ENCODE data around the gene TPO. TPM values are rescaled to one million over a fixed set of nuclear protein-coding genes. Genes with fewer than 3 reads are reported as not detected.

The TPO gene
- polyA plus RNA-seq, 1 donor from 2014 or later: not detected

DNA sequence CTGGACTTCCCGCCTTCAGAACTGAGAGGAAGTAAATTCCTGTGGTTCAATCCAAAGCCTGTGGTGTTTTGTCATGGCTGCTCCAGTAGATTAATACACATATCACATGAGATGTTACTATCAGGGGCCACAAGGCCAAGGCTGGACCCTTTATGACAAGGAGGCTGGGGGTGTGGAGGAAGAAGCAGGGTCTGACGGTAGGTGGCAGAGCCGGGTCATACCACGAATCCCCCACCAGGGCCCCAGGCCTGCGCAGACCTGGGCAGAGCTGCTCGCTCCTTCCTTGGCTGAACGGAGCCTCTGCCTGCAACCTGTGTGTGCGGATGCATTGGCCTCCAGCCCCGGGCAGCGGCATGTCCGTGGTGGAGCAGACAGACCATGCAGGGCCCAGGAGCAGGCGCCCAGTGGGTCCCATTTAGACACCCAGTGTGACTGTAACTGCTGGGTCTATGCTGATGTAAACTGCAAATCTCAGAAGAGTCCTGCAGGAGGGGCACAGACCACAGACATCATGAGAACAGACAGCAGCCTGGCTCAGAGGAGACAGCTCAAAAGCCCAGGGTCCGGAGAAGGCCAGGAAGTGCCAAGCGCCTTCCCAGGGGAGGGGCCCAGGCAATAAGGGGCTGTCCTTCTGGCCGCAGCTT, 175.8 kb downstream of the TPO start:
- no peak overlapping the region for H3K4me2 ChIP-seq (ENCODE audit: low read length)
- no peak for TF ChIP-seq SMC3 (conservative IDR thresholded peaks at IDR 0.05; ENCODE audit: poor library complexity)
- TF ChIP-seq POLR2AphosphoS5 (IDR thresholded peaks at IDR 0.05): no peak
- TF ChIP-seq RAD21 (conservative IDR thresholded peaks at IDR 0.05): no peak
- TF ChIP-seq, protein P1, sequence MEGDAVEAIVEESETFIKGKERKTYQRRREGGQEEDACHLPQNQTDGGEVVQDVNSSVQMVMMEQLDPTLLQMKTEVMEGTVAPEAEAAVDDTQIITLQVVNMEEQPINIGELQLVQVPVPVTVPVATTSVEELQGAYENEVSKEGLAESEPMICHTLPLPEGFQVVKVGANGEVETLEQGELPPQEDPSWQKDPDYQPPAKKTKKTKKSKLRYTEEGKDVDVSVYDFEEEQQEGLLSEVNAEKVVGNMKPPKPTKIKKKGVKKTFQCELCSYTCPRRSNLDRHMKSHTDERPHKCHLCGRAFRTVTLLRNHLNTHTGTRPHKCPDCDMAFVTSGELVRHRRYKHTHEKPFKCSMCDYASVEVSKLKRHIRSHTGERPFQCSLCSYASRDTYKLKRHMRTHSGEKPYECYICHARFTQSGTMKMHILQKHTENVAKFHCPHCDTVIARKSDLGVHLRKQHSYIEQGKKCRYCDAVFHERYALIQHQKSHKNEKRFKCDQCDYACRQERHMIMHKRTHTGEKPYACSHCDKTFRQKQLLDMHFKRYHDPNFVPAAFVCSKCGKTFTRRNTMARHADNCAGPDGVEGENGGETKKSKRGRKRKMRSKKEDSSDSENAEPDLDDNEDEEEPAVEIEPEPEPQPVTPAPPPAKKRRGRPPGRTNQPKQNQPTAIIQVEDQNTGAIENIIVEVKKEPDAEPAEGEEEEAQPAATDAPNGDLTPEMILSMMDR (IDR thresholded peaks at IDR 0.05; ENCODE audit: poor library complexity, severe bottlenecking): no peak
- TF ChIP-seq EZH2 (IDR thresholded peaks at IDR 0.05; ENCODE audit: borderline replicate concordance, insufficient read depth, low read length, poor library complexity, severe bottlenecking): no peak
- no peak for TF ChIP-seq EP300 (conservative IDR thresholded peaks at IDR 0.05; ENCODE audit: poor library complexity, severe bottlenecking)

DNA sequence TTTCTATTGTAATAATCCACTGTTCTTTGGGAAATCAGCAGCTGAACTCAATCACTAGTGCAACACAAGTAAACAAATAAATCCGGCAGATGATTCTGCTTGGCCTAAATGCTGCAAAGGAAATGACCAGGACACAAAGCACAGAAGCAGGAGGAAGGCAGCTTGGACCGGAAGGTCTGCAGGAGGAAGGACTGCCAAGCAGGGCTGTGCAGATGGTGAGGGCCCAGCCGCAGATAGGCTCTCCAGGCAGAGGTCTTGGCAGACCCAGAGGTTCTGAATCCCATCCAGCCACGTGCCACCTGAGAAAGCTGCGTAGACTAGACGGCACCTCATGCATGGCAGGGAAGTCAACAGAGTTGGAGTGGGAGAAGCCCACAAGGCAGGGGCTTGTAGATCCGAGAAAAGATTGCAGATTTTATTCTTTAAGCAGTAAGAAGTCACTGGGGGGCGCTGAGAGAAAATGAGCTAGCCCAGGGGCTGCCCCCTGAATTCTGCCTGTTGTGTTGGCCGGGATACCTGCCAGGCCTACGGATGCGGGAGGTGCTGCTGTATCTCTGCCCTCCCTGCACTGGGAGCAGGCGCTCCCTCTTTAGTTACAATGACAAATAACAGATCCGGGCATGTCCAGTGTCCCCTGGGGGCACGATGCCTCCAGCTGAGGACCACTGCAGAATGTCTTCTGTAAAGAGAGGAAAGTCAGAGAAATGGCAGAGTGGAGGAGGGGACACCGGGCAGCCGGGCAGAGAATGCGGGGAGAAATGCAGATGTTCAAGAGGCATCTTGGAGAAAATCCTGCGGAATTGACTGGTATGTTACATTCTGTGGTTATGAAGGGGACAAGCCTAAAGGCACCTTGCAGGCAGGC, 177.6 kb downstream of the TPO start:
- Histone ChIP-seq H3K4me3 (ENCODE audit: low read length) (no peak overlapping the region), H3K9me2 (ENCODE audit: insufficient read depth, low read length) (no peaks in the 10 kb centered on the region), H3K9me3 (ENCODE audit: low read length) (no peaks in the 10 kb centered on the region), H3K27ac (ENCODE audit: low read length) (no peak overlapping the region), H3F3A (ENCODE audit: insufficient read depth, low read length, poor library complexity, severe bottlenecking) (no peaks in the 10 kb centered on the region), H3K27me3 (ENCODE audit: insufficient read depth, low read depth, low read length) (no peaks in the 10 kb centered on the region), H3K79me2 (replicated peaks; ENCODE audit: insufficient read depth, low read length) (no peaks in the 10 kb centered on the region), H3K4me2 (ENCODE audit: low read length) (no peak overlapping the region), H2AFZ (ENCODE audit: low read depth, low read length) (no peak overlapping the region), H3K9ac (ENCODE audit: low read length) (no peak overlapping the region), H3K36me3 (ENCODE audit: insufficient read depth, low read length) (no peaks in the 10 kb centered on the region), H4K20me1 (ENCODE audit: insufficient read depth) (no peaks in the 10 kb centered on the region)
- no peak for TF ChIP-seq TAF1 (IDR thresholded peaks at IDR 0.05; ENCODE audit: low read depth)
- TF ChIP-seq, protein P1 (IDR thresholded peaks at IDR 0.05; ENCODE audit: poor library complexity, severe bottlenecking): no peak
- no peak for TF ChIP-seq RAD21 (conservative IDR thresholded peaks at IDR 0.05)
- no peak for TF ChIP-seq EP300 (conservative IDR thresholded peaks at IDR 0.05; ENCODE audit: poor library complexity, severe bottlenecking)
- TF ChIP-seq POLR2AphosphoS5 (IDR thresholded peaks at IDR 0.05): no peak
- TF ChIP-seq, protein P2, sequence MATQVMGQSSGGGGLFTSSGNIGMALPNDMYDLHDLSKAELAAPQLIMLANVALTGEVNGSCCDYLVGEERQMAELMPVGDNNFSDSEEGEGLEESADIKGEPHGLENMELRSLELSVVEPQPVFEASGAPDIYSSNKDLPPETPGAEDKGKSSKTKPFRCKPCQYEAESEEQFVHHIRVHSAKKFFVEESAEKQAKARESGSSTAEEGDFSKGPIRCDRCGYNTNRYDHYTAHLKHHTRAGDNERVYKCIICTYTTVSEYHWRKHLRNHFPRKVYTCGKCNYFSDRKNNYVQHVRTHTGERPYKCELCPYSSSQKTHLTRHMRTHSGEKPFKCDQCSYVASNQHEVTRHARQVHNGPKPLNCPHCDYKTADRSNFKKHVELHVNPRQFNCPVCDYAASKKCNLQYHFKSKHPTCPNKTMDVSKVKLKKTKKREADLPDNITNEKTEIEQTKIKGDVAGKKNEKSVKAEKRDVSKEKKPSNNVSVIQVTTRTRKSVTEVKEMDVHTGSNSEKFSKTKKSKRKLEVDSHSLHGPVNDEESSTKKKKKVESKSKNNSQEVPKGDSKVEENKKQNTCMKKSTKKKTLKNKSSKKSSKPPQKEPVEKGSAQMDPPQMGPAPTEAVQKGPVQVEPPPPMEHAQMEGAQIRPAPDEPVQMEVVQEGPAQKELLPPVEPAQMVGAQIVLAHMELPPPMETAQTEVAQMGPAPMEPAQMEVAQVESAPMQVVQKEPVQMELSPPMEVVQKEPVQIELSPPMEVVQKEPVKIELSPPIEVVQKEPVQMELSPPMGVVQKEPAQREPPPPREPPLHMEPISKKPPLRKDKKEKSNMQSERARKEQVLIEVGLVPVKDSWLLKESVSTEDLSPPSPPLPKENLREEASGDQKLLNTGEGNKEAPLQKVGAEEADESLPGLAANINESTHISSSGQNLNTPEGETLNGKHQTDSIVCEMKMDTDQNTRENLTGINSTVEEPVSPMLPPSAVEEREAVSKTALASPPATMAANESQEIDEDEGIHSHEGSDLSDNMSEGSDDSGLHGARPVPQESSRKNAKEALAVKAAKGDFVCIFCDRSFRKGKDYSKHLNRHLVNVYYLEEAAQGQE (IDR thresholded peaks at IDR 0.05; ENCODE audit: borderline replicate concordance): no peak
- no peak for TF ChIP-seq SMC3 (conservative IDR thresholded peaks at IDR 0.05; ENCODE audit: poor library complexity)
- no peak for TF ChIP-seq EZH2 (IDR thresholded peaks at IDR 0.05; ENCODE audit: borderline replicate concordance, insufficient read depth, low read length, poor library complexity, severe bottlenecking)
- TF ChIP-seq MXI1 (conservative IDR thresholded peaks at IDR 0.05; ENCODE audit: poor library complexity, severe bottlenecking): no peak

More for the DNA sequence above, 175.8 kb downstream of the TPO start:
- Histone ChIP-seq H3K27ac (ENCODE audit: low read length) (no peak overlapping the region), H2AFZ (ENCODE audit: low read depth, low read length) (no peak overlapping the region), H3K27me3 (ENCODE audit: insufficient read depth, low read depth, low read length) (no peaks in the 10 kb centered on the region), H3K9me2 (ENCODE audit: insufficient read depth, low read length) (no peaks in the 10 kb centered on the region), H3K4me3 (ENCODE audit: low read length) (no peak overlapping the region), H3K9me3 (ENCODE audit: low read length) (no peaks in the 10 kb centered on the region), H3K79me2 (replicated peaks; ENCODE audit: insufficient read depth, low read length) (no peaks in the 10 kb centered on the region), H3K9ac (ENCODE audit: low read length) (no peak overlapping the region), H3F3A (ENCODE audit: insufficient read depth, low read length, poor library complexity, severe bottlenecking) (no peaks in the 10 kb centered on the region), H4K20me1 (ENCODE audit: insufficient read depth) (no peaks in the 10 kb centered on the region), H3K36me3 (ENCODE audit: insufficient read depth, low read length) (no peaks in the 10 kb centered on the region)
